ENCODE data around the gene IL7R.

Gene IL7R

GRCh38 chr5:35921930-35922329 is 65.2 kb downstream of the IL7R start:
- DNase-seq = peak; percentile 22

- DNase-seq = no peak
These were observed 65.8 kb downstream of the IL7R start for GRCh38 chr5:35922468-35922867.

- DNase-seq = peak; percentile 34
These were observed 67.6 kb downstream of the IL7R start for GRCh38 chr5:35924122-35924949.

GRCh38 chr5:35924950-35925722 is 68.4 kb downstream of the IL7R start:
- peak; percentile 94 for DNase-seq

GRCh38 chr5:35926389-35927051 is 69.8 kb downstream of the IL7R start:
- peak; percentile 73 for DNase-seq
